ENCODE results near the gene KCNIP4. TPM values are rescaled to one million over a fixed set of nuclear protein-coding genes. Genes with fewer than 3 reads are reported as not detected.

The KCNIP4 gene
- total and polyA plus RNA-seq, 3 donors from 2014 or later, result 0.68 TPM; not detected in 2

GRCh38 chr4:21476757-21477156 is 471.8 kb downstream of the KCNIP4 start:
- Histone ChIP-seq H3K9me3 (no peaks in the 10 kb centered on the region), H3K4me1 (no peaks in the 10 kb centered on the region), H3K27me3 (no peaks in the 10 kb centered on the region), H3K4me3 (no peak overlapping the region), H3K27ac (no peak overlapping the region), H3K36me3 (ENCODE audit: low read depth, missing control alignments) (no peaks in the 10 kb centered on the region)
- intact Hi-C loops (cut with DNase I; ENCODE audit: low total_unique reads), result no loop called here
- 24 to 33% methylated on average over 3 of the region's 3 CpGs for WGBS, 2 donors
- DNase-seq, result no peak
- TF ChIP-seq POLR2A (IDR thresholded peaks at IDR 0.05), result no peak
- TF ChIP-seq CTCF (IDR thresholded peaks at IDR 0.05), result no peak

- Histone ChIP-seq H3K36me3 (ENCODE audit: low read depth, missing control alignments) (no peaks in the 10 kb centered on the region), H3K27me3 (no peaks in the 10 kb centered on the region), H3K27ac (no peak overlapping the region), H3K9me3 (no peaks in the 10 kb centered on the region), H3K4me1 (no peaks in the 10 kb centered on the region), H3K4me3 (no peak overlapping the region)
- TF ChIP-seq POLR2A (IDR thresholded peaks at IDR 0.05), result no peak
- TF ChIP-seq CTCF (IDR thresholded peaks at IDR 0.05), result no peak
- no peak for DNase-seq
- intact Hi-C loops (cut with DNase I; ENCODE audit: low total_unique reads), result no loop called here
- WGBS, 2 donors, result 75 to 83% methylated on average over 3 of the region's 3 CpGs
Observed at GRCh38 chr4:21474195-21474594, 474.4 kb downstream of the KCNIP4 start.

- 31 to 36% methylated on average over 1 of the region's 1 CpG for WGBS, 2 donors
- Histone ChIP-seq H3K27ac (no peak overlapping the region), H3K36me3 (ENCODE audit: low read depth, missing control alignments) (no peaks in the 10 kb centered on the region), H3K9me3 (no peaks in the 10 kb centered on the region), H3K4me3 (no peak overlapping the region), H3K27me3 (no peaks in the 10 kb centered on the region), H3K4me1 (no peaks in the 10 kb centered on the region)
- DNase-seq, result no peak
- intact Hi-C loops (cut with DNase I; ENCODE audit: low total_unique reads), result no loop called here
- TF ChIP-seq CTCF (IDR thresholded peaks at IDR 0.05) (no peak), POLR2A (IDR thresholded peaks at IDR 0.05) (no peak)
Observed at GRCh38 chr4:21470535-21470934, 478.0 kb downstream of the KCNIP4 start.

GRCh38 chr4:21469438-21470300 is 478.9 kb downstream of the KCNIP4 start:
- H3K27me3 ChIP-seq, result no peaks in the 10 kb centered on the region
- TF ChIP-seq POLR2A (IDR thresholded peaks at IDR 0.05) (no peak), CTCF (IDR thresholded peaks at IDR 0.05) (peak in 2 of 3 experiments; percentile 27 to 46)
- 44 to 51% methylated on average over 9 of the region's 9 CpGs for WGBS, 2 donors
- no peaks in the 10 kb centered on the region for H3K9me3 ChIP-seq
- H3K27ac ChIP-seq, result no peak overlapping the region
- no peak for DNase-seq
- no peaks in the 10 kb centered on the region for H3K4me1 ChIP-seq
- no peak overlapping the region for H3K4me3 ChIP-seq
- intact Hi-C loops (cut with DNase I; ENCODE audit: low total_unique reads), result no loop called here
- H3K36me3 ChIP-seq (ENCODE audit: low read depth, missing control alignments), result no peaks in the 10 kb centered on the region

GRCh38 chr4:21467551-21467950 is 481.0 kb downstream of the KCNIP4 start:
- Histone ChIP-seq H3K36me3 (ENCODE audit: low read depth, missing control alignments) (no peaks in the 10 kb centered on the region), H3K27ac (no peak overlapping the region), H3K27me3 (no peaks in the 10 kb centered on the region), H3K9me3 (no peaks in the 10 kb centered on the region), H3K4me1 (no peaks in the 10 kb centered on the region), H3K4me3 (no peak overlapping the region)
- intact Hi-C loops (cut with DNase I; ENCODE audit: low total_unique reads), result no loop called here
- TF ChIP-seq POLR2A (IDR thresholded peaks at IDR 0.05) (no peak), CTCF (IDR thresholded peaks at IDR 0.05) (no peak)
- 62 to 76% methylated on average over 4 of the region's 4 CpGs for WGBS, 2 donors
- no peak for DNase-seq
